ENCODE measurements around the gene GOLGA6L6.
"Not testable (repeated sequence)": the region's sequence is repeated elsewhere in the genome, so short reads cannot be mapped to it uniquely, and the experiment has no call there.

The GOLGA6L6 gene

GRCh38 chr15:20541700-20542099, at the start of gene GOLGA6L6:
GOLGA6L6 (minus strand) TSS chr15:20541800; CDS start chr15:20541709, 91 bp downstream.
- DNase-seq (ENCODE audit: low spot score), result not testable (repeated sequence)

GRCh38 chr15:20590069-20590468, 48.5 kb upstream of the GOLGA6L6 start:
- not testable (repeated sequence) for DNase-seq (ENCODE audit: low spot score)

GRCh38 chr15:20586821-20587220, 45.2 kb upstream of the GOLGA6L6 start:
- not testable (repeated sequence) for DNase-seq (ENCODE audit: low spot score)

- DNase-seq (ENCODE audit: low spot score), result not testable (repeated sequence)
Observed at GRCh38 chr15:20582726-20583115, 41.1 kb upstream of the GOLGA6L6 start.

- not testable (repeated sequence) for DNase-seq (ENCODE audit: low spot score)
Observed at GRCh38 chr15:20582109-20582725, 40.6 kb upstream of the GOLGA6L6 start.

GRCh38 chr15:20581261-20582108, 39.9 kb upstream of the GOLGA6L6 start:
- DNase-seq (ENCODE audit: low spot score), result not testable (repeated sequence)

GRCh38 chr15:20579662-20580061, 38.1 kb upstream of the GOLGA6L6 start:
- not testable (repeated sequence) for DNase-seq (ENCODE audit: low spot score)

DNA sequence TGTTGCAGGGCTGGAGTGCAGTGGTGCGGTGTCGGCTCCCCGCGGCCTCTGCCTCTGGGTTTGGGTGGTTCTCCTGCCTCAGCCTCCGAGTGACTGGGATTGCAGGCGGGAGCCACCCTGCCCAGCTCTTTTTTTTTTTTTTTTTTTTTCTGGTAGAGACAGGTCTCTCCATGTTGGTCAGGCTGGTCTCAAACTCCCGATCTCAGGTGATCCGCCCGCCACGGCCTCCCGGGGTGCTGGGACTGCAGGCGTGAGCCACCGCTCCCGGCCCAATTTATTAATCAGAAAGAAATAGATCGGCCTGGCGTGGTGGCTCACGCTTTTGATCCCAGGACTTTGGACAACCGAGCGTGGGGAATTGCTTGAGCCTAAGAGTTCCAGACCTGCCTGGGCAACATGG, 9.7 kb upstream of the GOLGA6L6 start:
- DNase-seq (ENCODE audit: low spot score), result not testable (repeated sequence)

GRCh38 chr15:20505926-20506658, 35.5 kb downstream of the GOLGA6L6 start:
- DNase-seq (ENCODE audit: low spot score), result not testable (repeated sequence)

GRCh38 chr15:20502839-20503238, 38.8 kb downstream of the GOLGA6L6 start:
- DNase-seq (ENCODE audit: low spot score), result not testable (repeated sequence)

DNA sequence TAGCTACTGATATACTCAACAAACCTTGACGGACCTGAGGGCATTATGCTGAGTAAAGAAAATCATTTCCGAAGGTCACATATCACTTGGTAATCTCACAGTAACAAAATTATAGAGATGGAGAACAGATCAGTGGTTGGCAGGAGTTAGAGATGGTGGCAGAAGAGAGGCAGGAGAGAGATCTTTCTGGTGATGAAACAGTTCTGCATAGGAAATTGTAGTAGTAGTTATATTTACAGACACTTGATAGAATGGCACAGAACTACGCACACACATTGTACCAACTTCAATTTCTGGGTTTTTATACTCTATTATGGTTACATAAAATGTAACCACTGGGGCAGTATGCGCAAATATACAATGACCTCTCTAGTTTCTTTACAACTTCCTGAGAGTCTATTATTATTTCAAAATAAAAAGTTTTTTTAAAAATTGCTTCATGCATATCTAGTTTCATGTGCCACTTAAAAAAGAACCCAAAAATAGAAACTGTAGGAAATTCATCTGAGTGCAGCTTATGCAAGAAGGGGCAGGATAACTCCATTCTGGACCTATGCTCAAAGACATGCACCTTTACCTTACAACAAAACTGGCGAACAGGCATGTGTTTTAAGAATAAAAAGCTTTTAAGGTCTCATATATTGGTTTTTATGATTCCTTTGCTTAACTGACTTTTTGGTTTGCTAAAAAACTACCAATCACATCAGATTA, 39.9 kb downstream of the GOLGA6L6 start:
- DNase-seq (ENCODE audit: low spot score), result not testable (repeated sequence)

DNA sequence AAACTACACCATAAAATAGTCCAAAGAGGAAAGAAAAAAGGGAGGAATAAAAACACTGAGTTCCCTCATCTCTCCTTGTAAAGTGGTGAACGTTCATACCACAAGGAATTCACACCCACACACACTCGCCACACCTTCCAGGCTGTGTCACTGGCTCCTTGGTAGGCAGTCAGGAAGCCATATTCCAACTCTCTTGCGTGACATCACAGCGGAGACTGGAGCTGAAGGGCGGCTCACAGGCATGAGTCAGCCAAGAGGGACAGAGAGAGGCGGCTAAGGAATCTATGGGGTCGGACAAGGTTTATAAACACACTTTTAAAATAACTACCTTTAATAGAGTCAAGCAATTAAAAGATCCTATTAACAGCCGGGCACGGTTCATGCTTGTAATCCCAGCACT, 43.8 kb downstream of the GOLGA6L6 start:
- DNase-seq (ENCODE audit: low spot score), result not testable (repeated sequence)

- DNase-seq (ENCODE audit: low spot score), result not testable (repeated sequence)
Observed at GRCh38 chr15:20493035-20493434, 48.6 kb downstream of the GOLGA6L6 start.

- DNase-seq (ENCODE audit: low spot score), result not testable (repeated sequence)
Observed at GRCh38 chr15:20492598-20492997, 49.0 kb downstream of the GOLGA6L6 start.

DNA sequence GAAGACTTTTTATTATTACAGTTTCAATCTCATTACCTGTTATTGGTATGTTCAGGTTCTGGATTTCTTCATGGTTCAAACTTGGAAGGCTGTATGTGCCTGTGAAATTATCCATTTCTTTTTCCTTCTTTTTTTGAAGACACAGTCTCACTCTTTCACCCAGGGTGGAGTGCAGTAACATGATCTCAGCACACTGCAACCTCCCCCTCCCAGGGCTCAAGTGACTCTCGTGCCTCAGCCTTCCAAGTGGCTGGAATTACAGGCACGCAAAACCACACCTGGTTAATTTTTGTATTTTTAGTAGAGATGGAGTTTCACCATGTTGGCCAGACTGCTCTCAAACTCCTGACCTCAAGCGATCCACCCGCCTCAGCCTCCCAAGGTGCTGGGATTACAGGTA, 52.3 kb downstream of the GOLGA6L6 start:
- not testable (repeated sequence) for DNase-seq (ENCODE audit: low spot score)

Measured in CD4-positive, alpha-beta T cell treated with Interleukin-2 at 100 ng/mL for 4 hours (primary cell).